ENCODE data around the gene TMSB4X.

- TF ChIP-seq CTCF (IDR thresholded peaks at IDR 0.05) (no peak), POLR2A (IDR thresholded peaks at IDR 0.05) (no peak), POLR2AphosphoS5 (IDR thresholded peaks at IDR 0.05) (no peak), EP300 (IDR thresholded peaks at IDR 0.05) (no peak)
Observed at GRCh38 chrX:13008851-13009250, 33.9 kb downstream of the TMSB4X start.
